Measurements from ENCODE around the gene LYST.
"Not testable (repeated sequence)": the region's sequence is repeated elsewhere in the genome, so short reads cannot be mapped to it uniquely, and the experiment has no call there.

Gene LYST

GRCh38 chr1:235648407-235648907, 218.2 kb downstream of the LYST start:
- Histone ChIP-seq H3K27me3 (replicated peaks; ENCODE audit: control insufficient read depth, insufficient read depth, low read length) (no peaks in the 10 kb centered on the region; the same call in 1 of the 2 replicates), H3K36me3 (ENCODE audit: control insufficient read depth, insufficient read depth, low read length) (no peaks in the 10 kb centered on the region), H3K4me3 (replicated peaks; ENCODE audit: low read depth, low read length) (no peak overlapping the region)
- no peak for TF ChIP-seq CTCF (IDR thresholded peaks at IDR 0.05; ENCODE audit: insufficient read depth, low read length, poor library complexity, severe bottlenecking)
- no peak for DNase-seq (ENCODE audit: extremely low read depth, insufficient read length)

GRCh38 chr1:235647537-235647936, 219.2 kb downstream of the LYST start:
- DNase-seq (ENCODE audit: extremely low read depth, insufficient read length); H3K4me3 ChIP-seq (replicated peaks; ENCODE audit: low read depth, low read length); H3K27me3 ChIP-seq (replicated peaks; ENCODE audit: control insufficient read depth, insufficient read depth, low read length); H3K36me3 ChIP-seq (ENCODE audit: control insufficient read depth, insufficient read depth, low read length): not testable (repeated sequence)

GRCh38 chr1:235646463-235646862, 220.2 kb downstream of the LYST start:
- H3K36me3 ChIP-seq (ENCODE audit: control insufficient read depth, insufficient read depth, low read length) = no peaks in the 10 kb centered on the region
- H3K27me3 ChIP-seq (replicated peaks; ENCODE audit: control insufficient read depth, insufficient read depth, low read length) = no peaks in the 10 kb centered on the region; the same call in 1 of the 2 replicates
- no peak for DNase-seq (ENCODE audit: extremely low read depth, insufficient read length)
- no peak for TF ChIP-seq CTCF (IDR thresholded peaks at IDR 0.05; ENCODE audit: insufficient read depth, low read length, poor library complexity, severe bottlenecking)
- no peak overlapping the region for H3K4me3 ChIP-seq (replicated peaks; ENCODE audit: low read depth, low read length)

- H3K4me3 ChIP-seq (replicated peaks; ENCODE audit: low read depth, low read length) = no peak overlapping the region
- no peak for TF ChIP-seq CTCF (IDR thresholded peaks at IDR 0.05; ENCODE audit: insufficient read depth, low read length, poor library complexity, severe bottlenecking)
Measured at GRCh38 chr1:235644693-235645305, 221.9 kb downstream of the LYST start.

GRCh38 chr1:235643837-235644692, 222.6 kb downstream of the LYST start:
- no peak overlapping the region for H3K4me3 ChIP-seq (replicated peaks; ENCODE audit: low read depth, low read length)
- no peak for DNase-seq (ENCODE audit: extremely low read depth, insufficient read length)
- no peak for TF ChIP-seq CTCF (IDR thresholded peaks at IDR 0.05; ENCODE audit: insufficient read depth, low read length, poor library complexity, severe bottlenecking)
- H3K27me3 ChIP-seq (replicated peaks; ENCODE audit: control insufficient read depth, insufficient read depth, low read length) = no peaks in the 10 kb centered on the region; the same call in 1 of the 2 replicates
- H3K36me3 ChIP-seq (ENCODE audit: control insufficient read depth, insufficient read depth, low read length) = no peaks in the 10 kb centered on the region

More at GRCh38 chr1:235644693-235645305, 221.9 kb downstream of the LYST start:
- Histone ChIP-seq H3K36me3 (ENCODE audit: control insufficient read depth, insufficient read depth, low read length) (no peaks in the 10 kb centered on the region), H3K27me3 (replicated peaks; ENCODE audit: control insufficient read depth, insufficient read depth, low read length) (no peaks in the 10 kb centered on the region; the same call in 1 of the 2 replicates)
- no peak for DNase-seq (ENCODE audit: extremely low read depth, insufficient read length)

GRCh38 chr1:235642943-235643371, 223.7 kb downstream of the LYST start:
- DNase-seq (ENCODE audit: extremely low read depth, insufficient read length) = no peak
- no peaks in the 10 kb centered on the region for H3K36me3 ChIP-seq (ENCODE audit: control insufficient read depth, insufficient read depth, low read length)
- no peaks in the 10 kb centered on the region; the same call in 1 of the 2 replicates for H3K27me3 ChIP-seq (replicated peaks; ENCODE audit: control insufficient read depth, insufficient read depth, low read length)
- TF ChIP-seq CTCF (IDR thresholded peaks at IDR 0.05; ENCODE audit: insufficient read depth, low read length, poor library complexity, severe bottlenecking) = no peak
- H3K4me3 ChIP-seq (replicated peaks; ENCODE audit: low read depth, low read length) = no peak overlapping the region
